GM19025 (cell line): ENCODE results near the gene AGAP1.
"Not testable (repeated sequence)": the region's sequence is repeated elsewhere in the genome, so short reads cannot be mapped to it uniquely, and the experiment has no call there.

Source experiments
- ATAC-seq: cut with Tn5 transposase; IDR thresholded peaks from one replicate; pipeline ENCODE4 v1.9.1; 2021; ENCODE audit warnings: mild to moderate bottlenecking, low read depth, moderate library complexity; ENCODE audit not compliant: unreplicated experiment

Gene AGAP1

DNA sequence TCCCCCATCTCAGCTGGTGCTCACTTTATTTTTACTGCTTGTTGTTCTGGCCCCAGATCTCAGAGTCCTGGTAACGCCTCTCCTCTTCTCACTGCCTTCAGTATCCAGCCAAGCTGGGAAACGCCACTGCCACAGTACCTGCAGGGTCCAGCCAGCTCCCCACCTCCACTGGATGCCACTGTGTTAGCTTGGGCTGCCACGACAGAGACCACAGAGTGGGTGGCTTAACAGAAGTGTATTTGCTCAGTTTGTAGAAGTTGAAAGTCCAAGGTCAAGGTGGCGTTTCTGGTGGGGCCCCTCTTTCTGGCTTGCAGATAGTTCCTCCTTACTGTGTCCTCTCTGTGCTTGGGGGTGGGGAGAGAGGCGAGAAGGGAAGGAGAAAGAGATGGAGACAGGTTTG is 107.1 kb downstream of the AGAP1 start:
- ATAC-seq = no peak

DNA sequence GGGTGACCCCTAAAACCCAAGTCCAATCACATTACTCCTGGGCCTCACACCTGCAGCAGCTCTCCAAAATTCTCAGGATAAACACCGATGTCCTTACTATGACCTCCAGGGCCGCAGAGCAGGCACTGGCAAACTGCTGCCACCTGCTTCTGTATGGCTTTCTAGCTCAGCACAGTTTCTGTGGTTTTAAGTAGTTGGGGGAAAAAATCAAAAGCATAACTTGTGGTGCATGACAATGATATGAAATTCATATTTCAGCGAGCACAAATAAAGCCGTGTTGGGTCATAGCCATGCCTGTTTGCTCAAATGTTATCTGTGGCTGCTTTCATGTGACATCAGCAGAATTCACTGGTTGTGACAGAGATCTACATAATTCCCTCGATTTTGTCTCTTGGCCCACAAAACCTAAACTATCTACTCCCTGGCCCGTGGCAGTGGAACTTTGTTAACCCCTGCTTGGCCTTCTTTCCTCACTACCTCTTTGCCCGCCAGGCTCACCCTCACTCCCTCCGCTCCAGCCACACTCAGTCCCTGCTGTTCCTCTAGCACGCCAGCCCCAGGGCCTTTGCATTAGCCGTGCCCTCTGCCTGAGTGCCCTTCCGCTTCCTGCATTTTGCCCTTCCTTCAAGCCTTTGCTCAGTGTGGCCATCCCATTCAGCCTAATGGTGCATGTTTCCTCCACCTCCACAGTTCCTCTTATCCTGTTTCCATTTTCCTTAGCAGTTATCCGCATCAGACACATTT is 108.3 kb downstream of the AGAP1 start:
- ATAC-seq = no peak

DNA sequence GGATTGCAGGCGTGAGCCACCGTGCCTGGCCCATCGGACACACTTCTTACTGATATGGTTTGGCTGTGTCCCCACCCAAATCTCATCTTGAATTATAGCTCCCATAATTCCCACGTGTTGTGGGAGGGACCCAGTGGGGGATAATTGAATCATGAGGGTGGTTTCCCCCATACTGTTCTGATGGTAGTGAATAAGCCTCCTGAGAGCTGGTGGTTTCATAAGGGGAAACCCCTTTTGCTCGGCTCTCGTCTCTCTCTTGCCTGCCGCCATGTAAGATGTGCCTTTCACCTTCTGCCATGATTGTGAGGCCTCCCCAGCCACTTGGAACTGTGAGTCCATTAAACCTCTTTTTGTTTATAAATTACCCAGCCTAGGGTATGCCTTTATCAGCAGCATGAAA is 109.1 kb downstream of the AGAP1 start:
- ATAC-seq = not testable (repeated sequence)

DNA sequence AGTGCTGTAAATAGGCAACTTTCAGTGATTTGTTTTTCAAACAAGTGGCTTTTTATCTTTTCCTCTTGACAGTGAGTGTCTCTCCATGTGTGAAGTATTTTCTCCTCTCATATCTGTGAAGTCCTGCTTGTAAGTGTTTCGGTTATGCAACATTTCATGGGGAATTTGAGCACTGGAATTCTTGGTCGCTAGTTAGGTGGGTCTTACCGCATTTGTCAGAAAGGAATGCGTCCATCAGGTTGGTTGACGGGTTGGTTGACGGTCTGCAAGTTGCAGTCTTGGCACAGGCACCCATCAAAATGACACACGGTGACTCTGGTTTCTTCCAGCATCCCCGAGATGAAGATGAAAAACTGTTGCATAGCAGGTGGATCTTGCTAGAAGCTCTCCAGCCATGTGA is 109.8 kb downstream of the AGAP1 start:
- no peak for ATAC-seq

DNA sequence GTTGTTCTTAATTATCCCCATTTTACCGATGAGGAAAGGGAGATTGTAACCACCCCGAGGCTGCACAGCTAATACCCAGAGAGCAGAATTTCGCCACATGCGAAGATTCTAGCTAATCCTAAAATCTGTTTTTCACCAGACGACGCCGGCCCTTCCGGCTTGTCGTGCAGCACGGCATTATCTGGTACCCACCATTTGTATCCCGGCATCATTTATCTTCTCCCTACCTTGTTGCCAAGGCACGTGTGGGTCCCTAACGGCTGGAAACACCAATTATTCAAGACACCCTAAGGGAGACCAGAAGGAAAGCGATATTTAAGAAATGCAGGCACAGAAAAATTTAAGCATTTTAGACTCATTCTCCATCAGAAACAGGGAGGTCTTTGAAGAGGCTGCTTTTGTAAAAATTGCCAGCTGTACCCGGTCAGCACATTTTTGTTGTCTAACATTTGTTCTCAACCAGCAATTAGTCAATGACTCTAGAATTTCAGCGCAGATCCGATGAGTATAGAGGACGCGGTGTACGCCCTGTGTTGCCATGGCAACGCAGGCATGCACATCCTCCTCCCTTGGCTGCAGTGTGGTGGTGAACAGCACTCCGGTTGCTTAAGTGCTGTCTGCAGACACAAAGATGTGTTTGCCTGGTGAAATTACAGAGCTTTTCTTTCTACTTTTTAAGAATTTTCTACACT is 111.6 kb downstream of the AGAP1 start:
- ATAC-seq = no peak

DNA sequence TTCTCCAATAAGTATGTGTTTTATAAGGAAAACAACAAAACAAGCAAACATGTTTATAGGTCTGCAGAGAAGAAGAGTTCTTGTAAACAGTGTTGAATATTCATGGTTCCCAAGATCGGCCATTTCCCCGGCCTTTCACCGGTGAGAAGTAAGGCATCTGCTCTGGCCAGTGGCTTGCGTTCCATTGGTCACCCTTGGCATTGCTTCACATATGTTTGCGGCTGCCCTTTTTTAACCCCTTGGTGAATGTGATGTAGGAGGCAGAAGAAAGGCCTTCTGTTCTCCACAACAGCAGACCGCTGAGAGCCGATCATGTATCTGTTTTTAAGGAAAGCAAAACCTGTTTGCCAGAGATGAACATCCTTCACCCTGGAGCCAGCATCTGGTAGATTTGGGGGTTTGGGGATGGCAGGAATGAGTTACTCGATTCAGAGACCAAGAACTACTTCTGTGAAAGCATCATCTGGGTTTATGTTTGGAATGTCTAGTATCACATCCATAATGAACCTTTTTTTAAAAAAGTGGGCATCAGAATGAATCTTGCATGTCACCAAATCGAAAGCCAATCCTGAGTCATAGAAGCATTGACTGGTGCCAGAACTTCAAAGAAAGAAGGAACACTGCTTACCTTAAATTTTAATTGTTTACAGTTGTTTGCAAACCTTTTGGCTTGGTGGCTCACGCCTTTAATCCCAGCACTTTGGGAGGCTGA is 112.3 kb downstream of the AGAP1 start:
- ATAC-seq = no peak

DNA sequence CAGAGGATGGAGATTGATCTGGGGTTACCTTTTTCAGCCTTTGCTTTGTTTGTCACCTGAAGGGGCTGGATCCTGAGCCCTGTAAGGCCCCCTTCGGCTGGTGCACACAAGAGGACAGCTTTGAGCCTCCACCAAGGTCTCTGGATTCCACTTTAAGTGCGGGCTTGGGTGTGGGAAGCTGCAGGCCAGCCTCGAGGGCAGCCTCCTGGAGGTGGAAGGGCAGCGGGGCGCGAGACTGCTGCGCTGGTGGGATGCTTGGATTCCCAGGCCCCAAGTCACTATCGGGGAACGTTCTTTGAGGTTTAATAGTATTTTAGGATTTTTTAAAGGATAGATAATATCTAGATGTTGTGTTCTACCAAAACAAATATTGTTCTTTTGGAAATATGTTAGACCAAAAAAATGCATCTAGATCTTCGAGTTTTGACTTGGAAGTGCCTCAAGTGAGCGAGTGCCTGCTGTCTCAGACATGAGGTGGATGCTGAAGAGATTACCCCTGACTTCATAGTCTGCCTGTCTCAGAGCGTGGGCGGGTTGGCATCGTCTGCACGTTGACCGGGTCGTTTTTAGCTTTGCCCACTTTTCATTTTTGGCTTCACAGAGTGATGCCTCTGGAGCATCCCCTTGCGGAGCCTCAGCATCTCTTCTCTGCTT is 113.8 kb downstream of the AGAP1 start:
- ATAC-seq = no peak

DNA sequence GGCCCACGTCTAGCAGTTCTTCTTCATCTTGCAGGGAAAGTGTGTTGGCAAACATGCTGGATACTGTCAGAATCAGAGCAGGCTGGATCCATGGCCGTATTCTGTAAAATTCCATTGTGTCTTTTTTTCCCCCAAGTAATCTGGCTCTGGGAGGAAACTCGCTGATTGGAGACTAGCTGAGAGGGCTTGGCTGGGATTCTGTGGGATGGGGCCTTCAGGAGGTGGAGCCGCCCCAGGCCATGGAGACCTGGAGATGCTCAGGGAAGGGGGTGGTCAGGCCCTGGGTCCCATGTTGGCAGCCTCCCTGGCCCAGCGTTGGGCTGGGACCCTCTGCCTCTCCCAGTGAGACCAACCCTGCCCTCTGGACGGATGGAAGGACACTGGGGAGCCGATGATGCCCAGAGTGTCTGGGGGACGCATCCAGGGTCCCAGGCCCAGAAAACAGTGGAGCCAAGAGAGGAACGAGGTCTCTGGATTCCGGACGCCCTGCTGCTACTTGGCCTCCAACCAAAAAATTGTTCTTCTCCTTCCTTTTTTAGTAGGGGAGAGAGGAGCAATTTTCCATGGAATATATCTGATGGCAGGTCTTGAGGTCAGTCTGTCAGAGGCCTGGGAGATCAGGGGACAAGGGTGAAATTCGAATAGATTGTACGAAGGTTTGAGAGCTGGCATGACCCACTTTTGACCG is 114.5 kb downstream of the AGAP1 start:
- ATAC-seq = no peak

DNA sequence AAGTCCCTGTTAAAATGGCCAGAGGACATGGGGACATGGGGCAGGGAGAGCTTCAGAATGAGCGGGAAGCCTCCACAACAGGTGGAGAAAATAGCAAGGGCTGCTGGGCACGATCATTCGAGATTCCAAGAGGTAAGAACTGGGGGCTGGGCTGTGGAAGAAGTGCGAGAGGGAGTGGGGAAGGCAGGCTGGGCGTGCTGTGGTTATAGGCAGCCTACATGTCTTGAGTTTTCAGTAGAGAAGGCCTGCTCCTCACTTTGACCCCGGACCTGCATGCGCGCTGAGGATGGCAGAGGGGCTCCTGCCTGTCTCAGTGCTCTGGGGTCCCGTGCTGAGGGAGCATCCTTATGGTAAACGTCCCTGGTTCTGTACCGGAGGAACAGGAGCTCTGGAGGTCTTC is 115.5 kb downstream of the AGAP1 start:
- ATAC-seq = no peak

DNA sequence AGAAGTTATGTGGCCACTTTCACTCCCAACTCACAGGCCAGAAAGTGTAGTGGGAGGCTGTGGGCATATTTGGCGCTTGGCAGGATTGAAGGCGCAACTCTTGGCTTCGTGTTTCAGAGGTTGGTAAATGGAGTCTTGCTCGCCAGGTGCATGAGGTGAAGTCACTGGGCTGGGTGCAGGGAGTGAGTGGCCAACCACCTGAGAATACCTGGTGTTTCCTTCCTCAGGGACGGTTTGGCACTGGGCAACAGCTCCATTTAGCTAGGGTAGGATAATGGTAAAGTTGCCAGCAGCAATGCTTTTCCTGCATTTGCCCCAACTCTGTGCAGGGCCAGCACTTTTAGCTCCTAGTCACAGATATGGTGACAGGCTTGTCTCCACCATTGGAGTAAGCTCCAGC is 115.9 kb downstream of the AGAP1 start:
- ATAC-seq = no peak

DNA sequence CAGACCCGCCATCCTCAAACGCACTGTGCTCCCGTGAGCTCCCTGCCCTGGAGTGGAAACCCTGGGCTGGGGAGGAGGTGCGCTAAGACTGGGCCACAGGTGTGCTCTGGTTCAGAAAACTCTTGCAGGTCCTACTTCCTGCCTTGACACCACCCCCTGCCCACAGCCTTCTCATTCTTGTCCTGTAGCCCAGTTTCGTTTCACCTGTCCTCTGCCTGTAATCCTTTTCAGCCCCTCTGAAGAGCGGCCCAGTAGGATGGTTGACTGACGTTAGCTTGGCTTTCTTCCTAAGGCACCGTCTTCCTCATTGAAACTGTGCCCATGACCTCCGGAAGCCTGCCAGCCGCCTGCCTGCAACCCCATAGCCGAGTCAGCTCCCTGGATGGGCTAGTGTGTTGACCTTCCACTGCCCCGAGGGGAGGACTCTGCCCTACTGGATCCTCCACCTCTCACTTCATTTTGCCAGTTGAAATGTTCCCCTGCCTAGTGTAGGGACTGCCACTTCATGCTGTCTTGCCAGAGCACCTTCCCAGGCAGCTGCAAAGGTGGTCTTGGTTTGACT is 116.9 kb downstream of the AGAP1 start:
- ATAC-seq = no peak

DNA sequence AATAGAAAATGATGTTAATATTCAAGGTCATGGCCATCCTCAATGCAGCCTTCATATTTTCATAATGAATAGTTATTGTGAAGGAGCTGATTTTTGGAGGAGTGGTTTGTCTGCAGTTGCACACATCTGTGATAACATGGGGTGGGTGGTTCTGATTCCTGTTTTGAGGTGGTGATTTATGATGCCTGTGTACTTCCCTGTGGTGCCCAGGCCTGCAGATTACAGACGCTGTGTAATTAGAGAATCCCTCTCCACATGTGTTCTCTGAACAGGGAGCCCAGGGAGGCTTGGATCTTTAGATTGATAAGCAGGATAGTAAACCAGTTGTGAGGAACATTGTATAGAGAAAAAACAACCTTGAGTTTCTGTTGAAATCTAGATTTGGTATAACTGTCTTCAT is 117.5 kb downstream of the AGAP1 start:
- ATAC-seq = no peak

DNA sequence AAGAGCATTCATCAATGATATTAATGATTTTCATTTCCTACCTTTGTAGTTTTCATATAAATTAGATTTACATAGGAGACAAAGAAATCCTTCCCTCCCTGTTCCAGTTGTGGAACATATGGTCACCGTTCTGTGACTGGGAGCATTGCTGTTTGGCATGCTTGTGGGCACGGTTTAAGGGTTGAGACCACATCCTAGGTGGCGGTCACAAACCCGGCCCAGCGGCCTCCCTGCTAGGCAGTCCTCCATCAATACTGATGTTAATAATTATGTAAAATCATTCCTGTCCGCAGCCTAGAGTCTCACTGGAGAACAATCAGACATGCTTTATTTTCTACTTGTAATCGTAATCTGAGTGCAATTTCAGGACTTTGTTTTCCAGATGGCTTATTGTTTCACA is 117.9 kb downstream of the AGAP1 start:
- ATAC-seq = no peak

DNA sequence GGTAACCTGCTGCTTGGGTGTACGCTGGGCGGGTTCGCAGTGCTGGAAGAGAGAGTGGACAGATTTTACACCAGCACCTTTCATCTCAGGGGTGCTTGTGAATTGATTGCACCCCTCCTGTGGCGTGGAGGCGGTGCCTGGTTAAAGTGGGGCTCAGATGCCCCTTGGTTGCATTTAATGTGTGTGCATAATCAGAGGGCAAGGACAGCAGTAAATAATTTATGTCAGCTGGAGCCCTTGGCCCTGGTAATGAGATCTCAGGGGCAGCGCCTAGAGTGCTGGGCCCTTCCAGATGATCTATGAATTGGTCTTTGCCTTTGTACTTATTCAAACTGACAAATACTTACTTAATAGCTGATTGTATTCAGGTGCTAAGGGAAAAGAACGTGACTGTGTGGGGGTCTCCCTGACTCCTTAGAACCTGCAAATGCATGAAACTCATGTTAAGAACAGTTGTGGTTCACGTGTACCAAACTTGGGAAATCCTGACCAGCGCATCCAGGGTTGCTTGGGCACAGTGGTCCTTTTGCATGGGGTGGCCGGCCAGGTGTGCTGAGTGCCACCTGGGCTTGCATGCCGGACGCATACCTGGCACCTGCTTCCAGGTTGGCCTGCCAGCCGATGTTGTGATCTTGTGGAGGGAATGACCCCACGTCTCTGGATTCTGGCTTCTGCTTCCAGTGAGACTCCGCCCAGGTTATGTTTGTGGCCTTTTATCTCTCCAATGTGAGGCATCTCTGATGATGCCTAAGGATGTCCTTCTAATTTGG is 118.5 kb downstream of the AGAP1 start:
- no peak for ATAC-seq

DNA sequence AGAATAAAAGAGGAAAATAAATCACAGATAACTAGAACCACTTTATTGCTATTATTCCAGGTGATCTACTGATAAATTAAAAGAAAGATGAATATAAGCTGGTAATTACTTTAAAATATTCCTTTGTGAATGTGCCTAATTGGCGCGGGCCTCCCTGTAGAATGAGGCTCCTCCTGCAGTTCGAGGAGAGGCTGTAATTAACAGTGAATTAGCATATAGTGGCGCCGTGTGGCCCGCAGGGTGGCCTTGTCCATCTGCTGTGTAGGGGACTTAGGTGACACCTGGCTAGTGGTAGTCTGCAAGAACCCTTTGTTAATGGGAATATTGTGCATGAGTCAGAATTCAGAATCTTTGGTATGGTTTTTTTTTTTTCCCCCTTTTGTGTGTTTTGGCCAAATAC is 119.8 kb downstream of the AGAP1 start:
- no peak for ATAC-seq

DNA sequence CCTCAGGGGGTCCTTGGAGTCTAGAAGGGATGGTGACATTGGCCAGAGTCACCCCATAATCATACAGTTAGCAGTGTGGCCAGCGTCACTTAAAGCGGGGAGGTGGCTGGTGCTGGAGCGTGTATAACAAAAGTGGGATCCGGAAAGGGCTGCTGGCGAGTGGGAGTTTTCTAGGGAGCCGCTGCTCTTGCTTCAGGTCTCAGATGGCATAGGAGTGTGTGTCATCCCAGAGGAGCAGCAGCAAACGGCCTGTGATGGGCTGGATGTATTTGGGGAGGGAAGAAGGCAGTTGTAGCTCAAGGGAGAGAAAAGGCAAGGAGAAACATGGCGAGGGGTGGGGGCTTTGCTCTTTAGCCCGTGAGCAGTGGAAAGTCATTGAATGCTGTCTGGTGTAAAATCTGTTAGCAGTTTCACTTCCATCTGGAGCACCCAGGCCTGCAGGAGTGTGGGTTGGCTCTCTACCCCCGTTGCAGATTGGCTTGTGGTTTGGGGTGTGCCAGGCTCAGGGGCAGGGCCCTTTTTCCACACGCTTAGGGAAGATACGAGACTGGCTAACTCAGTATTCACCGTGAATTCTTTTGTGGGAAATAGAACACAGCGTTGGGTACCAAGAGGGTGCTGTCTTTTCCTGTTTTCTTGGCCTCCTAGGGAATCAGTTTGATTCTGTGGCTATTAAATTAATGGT is 120.5 kb downstream of the AGAP1 start:
- ATAC-seq = no peak

DNA sequence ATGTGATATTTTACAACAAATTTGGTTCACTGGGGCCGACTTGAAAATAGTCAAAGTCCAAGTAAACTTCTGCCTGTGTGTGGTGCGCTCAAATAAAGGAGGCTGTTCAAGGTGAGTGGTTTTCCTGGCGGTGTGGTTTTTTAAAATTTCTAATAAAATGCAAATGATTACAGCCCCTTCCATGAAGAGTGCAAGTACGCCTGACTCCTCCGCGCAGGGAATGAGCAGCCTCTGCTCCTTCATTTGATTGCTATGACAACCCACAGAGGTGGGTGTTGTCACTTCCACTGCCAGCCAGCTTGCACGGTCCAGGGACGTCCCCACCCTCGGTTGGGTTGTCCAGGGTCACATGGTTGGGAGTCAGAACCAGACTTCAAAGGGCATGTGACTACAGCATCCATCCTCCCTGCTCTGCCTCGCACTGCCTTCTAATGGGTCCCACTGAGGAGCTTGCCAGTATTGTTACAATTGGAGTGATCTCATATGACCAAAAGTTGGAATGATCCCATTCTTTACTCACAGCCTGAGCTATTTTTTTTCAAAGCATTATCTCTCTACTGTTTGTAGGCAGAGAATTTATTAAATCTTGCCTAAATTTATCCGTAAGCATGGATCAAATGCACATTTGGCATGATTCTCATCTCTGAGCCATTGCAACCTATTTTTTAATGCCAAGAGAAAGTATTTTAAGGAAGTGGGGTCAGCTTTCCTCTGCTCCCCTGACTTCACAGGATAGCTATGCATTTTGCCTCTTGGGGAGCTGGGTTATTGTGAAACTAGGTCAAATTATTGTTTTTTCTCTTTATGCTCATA is 121.3 kb downstream of the AGAP1 start:
- no peak for ATAC-seq

DNA sequence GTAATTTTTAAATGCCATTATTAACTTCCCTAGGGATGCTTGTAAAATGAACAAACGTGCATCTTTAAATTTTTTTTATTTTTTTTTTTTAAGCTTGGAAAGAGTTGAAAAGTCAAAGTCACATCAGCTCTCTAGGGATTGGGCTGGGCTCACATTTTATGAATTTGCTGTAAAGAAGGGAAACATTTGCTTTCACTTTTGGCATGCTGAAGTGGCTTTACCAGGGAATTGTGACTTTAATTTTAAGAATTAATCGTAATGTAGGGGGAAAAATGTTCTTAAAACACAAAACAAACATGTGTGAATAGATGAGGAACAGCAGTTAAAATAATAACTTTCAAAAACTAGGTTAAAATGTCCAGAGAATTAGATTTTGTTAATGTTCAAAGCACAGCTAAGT is 123.0 kb downstream of the AGAP1 start:
- ATAC-seq = no peak
